HG03469 (cell line): ENCODE results near the gene RNF44.
"Not testable (repeated sequence)": the region's sequence is repeated elsewhere in the genome, so short reads cannot be mapped to it uniquely, and the experiment has no call there.

Source experiments
- ATAC-seq: cut with Tn5 transposase; IDR thresholded peaks from one replicate; pipeline ENCODE4 v1.9.1; 2021; ENCODE audit warnings: mild to moderate bottlenecking, moderate library complexity, moderate number of reproducible peaks; ENCODE audit not compliant: unreplicated experiment

The RNF44 gene

DNA sequence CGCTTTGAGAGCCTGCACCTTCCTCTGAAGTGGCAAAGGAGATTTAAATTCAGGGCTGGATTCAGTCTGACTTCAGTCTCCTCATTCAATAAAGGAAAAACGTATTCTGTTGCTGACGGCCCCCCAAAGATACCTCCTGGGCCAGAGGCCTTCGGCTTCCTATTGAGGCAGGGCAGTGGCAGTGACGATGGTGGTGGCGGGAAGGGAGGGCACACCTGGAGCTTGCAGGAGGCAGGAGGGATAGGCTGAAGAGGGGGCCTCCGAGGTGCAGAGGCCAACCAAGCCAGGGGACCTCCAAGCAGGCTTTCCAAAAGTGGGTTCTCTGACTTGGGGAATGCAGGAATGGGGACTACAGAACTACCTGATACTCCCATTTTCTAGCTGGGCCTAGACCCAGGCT, 15.9 kb downstream of the RNF44 start:
- no peak for ATAC-seq

DNA sequence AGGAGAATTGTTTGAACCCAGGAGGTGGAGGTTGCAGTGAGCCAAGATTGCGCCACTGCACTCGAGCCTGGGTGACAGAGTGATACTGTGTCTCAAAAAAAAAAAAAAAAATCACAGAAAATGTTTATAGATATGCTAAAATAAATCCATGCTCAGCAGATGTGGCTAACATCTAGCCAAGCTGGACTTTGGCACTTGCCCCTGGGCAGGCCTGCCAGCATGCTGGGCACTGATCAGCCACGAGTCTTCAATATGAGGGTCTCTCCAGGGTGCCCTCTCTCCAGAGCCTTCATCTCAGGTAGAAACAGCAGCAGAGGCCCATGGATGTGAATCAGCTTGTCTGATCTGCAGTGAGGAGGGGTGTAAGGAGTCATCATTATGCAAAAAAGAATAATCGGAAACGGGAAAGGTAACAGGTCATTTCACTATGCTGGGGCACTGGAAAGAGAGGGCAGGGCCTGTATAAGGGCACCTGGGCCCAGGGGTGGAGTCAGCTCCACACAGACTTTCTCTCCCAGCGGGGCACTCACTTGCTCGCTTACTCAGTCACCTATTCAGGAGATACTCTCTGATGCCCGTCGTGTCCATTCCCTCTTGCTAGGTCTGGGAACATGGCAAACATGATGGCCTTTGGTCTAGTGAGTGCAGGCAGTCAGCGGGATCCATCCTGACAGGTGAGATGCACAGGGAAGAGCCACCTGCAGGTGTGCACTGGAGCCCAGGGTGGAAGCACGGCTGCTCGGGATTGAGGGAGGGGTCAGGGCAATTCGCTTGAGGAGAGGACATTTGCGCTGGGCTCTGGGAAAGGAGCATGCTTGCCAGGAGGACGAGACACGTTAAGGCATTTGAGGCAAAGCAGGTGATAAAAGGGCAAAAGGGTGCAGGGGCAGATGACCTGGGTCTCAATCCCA, 17.1 kb downstream of the RNF44 start:
- ATAC-seq = no peak

DNA sequence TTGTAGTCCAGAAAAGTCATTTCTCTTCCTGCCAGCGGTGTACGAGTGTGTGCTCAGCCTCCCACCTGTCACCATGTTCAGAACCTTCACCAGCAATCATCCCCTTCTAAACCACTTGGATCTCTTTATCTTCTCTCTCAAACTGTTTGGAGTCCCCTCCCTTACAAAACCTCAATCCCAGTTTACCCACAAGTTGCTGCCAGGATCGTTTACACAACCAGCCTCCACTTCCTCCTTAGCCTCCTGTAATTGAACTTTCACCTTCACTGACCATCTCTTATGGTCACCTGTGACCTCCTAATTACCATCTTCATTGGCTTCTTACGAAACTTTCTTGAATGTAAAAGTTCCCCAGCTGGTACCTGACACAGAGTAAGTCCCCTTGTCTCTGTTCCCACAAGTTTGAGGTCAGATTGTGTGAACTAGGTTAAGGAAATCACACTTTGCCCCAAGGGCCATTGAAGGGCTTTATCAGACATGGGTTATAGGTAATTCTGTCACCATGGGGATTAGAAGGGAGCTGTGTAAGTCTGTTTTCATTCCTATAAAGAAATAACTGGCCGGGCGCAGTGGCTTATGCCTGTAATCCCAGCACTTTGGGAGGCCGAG, 20.0 kb downstream of the RNF44 start:
- no peak for ATAC-seq

DNA sequence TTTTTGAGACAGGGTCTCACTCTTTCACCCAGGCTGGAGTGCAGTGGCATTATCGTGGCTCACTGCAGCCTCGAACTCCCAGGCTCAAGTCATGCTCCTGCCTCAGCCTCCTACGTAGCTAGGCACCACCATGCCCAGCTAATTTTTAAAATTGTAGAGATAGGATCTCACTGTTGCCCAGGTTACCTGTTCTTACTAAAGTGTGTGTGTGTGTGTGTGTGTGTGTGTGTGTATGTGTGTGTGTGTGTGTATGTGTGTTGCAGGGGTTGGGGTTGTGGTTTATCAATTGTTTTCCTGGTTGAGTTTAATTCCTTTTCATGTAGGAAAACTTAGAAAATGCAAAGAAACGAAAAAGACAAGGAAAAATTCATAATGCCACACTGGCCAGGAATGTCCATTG, 21.8 kb downstream of the RNF44 start:
- ATAC-seq = no peak

DNA sequence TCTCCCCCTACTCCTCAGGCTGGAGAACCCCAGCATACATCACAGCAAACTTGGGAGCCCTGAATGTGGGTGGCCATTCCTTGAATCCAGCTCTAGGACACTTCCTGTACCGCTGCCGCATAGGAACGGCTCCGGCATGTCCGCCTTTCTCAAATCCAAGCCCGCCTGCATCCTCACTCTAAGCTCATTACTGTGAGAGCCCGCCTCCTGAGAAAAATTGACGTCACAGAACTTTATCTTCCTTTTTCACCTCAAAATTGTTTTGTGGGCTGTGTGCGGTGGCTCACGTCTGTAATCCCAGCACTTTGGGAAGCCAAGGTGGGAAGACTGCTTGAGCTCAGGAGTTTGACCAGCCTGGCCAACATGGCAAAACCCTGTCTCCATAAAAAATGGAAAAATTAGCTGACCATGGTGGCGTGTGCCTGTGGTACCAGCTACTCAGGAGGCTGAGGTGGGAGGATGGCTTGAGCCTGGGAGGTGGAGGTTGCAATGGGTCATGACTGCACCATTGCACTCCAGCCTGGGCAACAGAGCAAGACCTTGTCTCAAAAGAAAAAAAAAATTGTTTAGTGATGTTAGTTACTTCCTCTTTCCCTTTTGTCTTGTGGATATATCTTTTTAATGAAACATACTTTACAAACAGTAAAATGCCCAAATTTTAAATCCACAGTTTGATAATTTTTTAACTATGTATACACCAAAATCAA, 22.8 kb downstream of the RNF44 start:
- no peak for ATAC-seq

DNA sequence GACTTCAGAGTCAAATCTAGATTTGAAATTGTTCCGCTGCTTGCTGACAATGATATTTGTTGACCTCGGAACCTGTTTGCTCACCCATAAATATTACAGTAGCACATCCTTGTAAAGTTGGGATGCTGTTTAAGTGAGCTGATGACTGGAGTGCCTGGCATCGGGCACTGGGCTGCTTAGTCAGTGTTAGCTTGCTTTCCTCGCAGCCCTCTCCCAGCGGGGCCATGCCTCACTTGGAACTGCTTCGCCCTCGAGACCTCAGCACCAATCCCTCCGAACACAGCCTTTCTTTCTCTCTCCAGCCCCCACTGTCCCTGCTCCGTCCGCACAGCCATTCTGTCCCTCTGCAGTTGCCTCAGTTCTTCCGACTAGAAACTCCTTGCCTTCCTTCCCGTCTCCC, 23.4 kb downstream of the RNF44 start:
- no peak for ATAC-seq

DNA sequence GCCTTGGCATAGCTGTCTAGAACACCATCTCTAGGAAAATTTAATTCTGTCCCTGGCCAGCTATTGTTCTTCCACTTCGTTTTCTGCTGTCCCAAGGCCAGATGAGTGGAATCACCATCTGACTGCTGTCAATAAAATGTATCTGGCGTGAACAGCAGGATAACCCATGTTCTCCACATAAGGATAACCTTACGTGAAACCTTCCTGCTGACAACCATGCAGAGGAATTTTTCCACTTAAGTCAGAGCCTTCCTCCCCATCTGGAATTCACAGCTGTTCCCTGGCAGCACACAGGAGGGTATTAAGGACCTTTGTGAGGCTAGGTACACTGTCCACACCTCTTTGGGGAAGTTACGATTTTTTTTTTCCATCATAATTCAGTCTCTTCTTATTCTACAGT, 28.6 kb downstream of the RNF44 start:
- ATAC-seq = no peak

DNA sequence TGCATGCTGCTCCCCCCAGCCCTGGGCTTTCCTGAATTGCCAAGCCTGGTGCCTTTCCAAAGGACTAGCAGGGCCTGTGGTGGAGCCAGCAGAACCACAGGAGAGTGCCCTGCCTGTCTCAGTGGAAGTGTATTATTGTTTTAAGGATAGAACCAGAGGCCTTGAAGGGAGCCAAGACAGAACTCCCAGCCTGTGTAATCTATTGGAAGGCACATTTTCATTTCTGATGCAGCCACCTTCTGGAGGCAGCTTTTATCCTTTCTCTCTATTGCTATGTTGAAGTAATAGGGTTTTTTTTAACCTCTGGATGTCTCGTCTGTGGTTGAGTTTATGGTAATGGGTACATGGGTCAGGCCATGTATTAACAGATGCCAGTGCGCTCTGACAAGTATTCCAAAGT, 29.3 kb downstream of the RNF44 start:
- no peak for ATAC-seq

DNA sequence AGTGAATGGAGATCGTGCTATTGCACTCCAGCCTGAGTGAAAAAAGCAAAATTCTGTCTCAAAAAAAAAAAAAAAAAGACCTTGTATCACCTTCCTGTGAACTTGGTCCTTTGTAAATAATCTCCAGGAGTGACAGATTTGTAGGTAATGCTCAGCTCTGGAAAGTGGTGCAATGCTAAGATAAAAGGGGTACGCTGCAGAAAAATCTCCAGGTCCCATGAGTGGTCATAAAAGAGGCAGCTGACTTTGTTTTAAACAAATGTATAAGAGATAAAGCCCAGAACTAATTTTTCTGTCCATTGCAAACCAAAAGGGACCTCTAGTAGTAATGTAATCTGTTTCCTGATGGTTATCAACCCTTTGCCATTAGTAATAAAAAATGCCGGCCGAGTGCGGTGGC, 33.7 kb downstream of the RNF44 start:
- no peak for ATAC-seq

DNA sequence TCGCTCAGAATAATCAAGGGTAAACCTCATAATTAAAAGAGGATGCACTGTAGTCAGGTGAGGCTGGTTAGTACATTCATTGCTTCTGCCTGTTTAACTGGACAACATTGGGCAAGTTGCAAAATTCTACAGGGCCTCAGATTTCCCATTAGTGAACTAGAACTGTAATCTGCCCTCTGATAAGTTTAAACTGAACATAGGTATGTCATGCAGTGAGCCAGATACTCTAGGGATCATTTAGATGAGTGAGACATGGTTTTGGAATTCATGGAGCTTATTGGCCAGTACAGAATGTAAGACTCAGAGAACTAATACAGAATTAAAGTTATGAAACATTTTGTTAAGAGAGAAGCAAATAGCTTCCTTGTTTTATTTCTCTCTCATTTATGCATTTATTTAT, 35.9 kb downstream of the RNF44 start:
- ATAC-seq = no peak

DNA sequence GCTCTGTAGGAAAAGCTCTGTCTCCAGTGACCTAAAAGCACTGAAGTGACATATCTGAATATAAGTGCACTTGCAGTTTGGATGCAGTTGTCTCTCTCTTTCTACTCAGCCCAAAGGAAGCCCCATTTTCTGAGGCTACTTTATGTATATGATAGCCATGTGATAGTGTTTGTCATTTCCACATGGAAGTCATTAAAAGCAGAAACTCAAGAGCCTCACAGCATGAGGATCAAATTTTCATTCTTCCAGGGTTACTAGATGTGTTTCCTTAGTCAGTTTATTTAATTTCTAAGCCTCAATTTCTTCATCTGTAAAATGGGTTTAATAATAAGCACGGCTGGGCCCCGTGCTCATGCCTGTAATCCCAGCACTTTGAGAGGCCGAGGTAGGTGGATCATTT, 36.7 kb downstream of the RNF44 start:
- no peak for ATAC-seq

DNA sequence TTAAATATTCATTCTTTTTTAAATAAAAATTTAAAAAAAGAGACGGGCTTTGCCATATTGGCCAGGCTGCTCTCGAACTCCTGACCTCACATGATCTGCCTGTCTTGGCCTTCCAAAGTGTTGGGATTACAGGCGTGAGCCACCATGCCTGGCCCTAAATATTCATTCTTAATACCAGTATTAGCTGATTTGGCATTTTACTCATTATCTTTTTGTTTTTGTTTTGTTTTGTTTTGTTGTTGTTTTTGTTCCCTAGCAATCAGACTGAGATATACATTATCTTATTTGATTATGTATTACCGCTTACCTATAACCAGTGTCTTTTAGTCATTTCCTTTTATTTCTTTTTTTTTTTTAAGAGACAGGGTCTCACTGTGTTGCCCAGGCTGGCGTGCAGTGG, 37.9 kb downstream of the RNF44 start:
- ATAC-seq = no peak

DNA sequence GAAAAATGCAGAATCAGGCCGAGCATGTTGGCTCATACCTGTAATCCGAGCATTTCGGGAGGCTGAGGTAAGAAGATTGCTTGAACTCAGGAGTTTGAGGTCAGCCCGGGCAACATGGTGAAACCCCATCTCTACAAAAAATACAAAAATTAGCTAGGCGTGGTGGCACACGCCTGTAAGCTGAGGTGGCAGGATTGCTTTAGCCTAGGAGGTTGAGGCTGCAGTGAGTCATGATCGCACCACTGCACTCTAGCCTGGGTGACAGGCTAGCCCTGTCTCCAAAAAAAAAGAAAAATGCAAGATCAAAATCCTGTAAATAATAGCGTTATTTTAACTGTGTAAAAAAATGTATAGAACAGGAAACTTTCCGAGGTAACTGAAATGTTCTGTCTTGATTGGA, 39.4 kb downstream of the RNF44 start:
- ATAC-seq = no peak

DNA sequence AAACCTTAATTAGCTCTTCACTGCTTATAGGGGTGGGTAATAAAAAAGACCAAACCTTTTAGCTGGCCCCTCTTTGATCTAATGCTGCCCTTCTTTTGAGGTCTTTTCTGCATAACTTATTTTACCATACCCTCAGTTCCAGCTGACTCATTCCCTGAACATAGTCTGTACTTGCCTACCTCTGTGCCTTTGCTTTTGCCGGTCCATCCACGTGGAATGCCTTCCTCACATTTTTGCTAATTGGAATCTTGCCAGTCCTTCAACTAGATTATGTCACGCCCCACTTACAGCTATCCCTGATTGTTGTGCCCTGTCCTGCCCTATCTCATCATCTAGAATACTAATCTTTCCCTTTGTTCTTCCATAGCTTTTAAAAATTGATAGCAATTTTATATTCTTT, 44.8 kb downstream of the RNF44 start:
- no peak for ATAC-seq

DNA sequence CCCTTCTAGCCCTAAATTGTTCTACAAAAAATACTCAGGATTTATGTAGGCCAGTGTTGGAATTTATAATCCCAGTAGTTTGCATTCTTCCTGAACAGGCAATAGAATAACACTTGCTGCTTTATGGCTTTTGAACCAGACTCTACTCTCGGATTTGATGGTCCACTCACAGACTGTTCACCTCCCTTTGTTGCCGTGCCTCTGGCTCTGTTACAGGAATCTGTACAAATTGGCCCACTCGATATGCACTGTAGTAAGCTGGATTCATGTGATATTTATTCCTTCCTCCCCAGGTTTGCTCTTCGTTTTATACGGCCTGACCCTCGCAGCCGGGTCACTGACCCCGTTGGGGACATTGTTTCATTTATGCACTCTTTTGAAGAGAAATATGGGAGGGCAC, 45.3 kb downstream of the RNF44 start:
- ATAC-seq = no peak

DNA sequence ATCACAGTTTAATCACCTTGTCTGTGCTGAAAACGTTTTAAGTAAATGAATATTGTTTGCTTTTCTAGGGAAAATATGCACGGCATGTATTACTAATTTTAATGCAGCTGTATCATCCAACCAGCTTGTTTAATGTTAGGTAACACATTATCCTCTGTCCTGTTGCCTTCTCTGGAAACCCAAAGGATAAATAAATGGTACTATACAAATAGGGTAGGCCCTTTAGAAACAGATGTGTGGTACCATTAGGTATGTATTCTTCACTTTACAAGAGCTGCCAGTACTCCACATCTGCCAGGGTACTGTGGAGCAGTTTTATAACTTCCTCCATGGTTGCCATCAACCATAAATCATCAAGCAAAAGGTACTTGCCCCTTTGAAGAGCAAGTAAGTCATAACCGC, 46.1 kb downstream of the RNF44 start:
- no peak for ATAC-seq

DNA sequence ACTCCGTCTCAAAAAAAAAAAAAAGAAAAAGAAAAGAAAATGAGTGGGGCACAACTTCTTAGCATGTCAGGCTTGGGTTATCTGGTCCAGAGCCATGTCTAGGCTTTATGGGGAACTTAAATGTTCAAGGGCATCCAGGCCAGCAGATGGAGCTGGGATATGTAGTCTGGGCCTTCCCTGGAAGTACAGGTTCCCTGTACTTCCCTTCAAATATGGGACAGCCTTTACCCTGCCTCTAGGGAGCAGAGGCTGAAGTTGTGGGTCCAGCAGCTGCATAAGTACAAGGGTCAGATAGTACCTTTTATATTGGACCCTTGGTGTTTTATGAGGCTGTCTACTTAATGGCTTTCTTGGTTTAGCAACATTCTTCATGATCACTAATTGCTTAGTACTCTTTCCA, 46.9 kb downstream of the RNF44 start:
- ATAC-seq = no peak

DNA sequence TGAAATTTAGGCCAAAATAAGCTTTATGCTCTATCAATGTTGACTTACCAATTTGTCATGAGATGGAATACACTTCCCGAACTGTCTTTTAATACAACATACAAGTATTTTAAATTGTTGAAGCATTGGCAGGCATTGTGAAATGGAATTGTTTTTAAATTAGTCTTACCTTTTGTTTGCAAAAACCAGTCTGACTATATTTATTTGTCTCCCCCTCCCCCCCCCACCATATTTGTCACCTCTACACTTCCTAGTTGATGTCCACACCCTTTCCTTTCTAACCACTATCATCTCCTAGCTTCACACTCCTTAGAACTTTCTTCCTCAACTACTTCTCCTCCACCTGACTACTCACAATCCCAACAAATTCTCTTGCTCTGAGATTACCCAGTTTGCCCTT, 48.1 kb downstream of the RNF44 start:
- ATAC-seq = no peak

DNA sequence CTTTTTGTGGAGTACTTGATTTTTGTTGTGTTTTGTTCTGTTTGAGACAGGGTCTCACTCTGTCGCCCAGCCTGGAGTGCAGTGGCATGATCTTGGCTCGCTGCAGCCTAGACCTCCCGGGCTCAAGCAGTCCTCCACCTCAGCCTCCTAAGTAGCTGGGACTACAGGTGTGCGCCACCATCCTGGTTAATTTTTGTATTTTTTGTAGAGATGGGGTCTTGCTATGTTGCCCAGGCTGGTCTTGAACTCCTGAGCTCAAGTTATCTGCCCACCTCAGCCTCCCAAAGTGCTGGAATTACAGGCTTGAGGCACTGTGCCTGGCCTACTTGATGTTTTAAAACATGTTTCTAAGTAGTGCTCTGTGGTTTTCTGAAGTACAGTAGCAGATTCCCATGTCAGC, 50.0 kb downstream of the RNF44 start:
- not testable (repeated sequence) for ATAC-seq

DNA sequence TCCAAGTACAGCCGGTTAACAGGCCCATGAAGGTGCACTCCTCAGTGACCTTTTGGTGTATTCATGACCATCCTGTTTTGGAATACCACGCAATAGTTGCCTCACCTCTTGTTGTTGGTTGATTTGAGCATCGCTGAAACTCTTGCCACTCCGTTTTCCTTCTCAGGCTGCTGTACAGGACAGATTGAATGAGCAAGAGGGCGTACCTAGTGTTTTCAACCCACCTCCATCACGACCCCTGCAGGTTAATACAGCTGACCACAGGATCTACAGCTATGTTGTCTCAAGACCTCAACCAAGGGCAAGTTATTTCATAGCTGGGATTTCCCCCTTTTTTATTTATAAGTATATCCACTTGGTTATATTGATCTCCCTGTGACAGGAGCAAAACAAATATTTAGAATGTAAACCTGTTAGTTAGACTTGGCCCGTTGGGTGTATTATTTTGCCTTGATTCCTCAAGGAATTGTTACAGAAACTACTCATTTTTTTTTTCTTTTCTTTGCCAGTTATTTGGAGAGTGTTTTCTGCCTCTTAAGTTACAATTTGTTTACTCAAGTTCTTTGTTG, 50.9 kb downstream of the RNF44 start:
- ATAC-seq = no peak

DNA sequence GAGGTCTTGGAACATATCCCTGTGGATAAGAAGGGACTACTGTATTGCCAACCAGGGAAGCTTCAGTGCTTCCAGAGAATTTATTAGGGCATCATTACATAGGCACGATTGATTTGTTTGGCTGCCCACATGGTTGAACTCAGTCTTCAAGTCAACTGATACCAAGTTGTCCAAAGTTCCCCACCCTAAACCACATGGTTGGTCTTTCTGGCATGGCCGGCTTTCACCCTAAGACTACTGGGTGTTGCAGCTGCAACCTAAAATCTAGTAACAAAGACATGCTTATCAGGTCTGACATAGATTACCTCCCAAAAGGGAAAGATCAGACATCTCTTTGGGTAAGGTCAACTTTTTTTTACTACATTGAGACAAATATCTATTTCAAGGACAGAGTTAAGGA, 52.0 kb downstream of the RNF44 start:
- ATAC-seq = no peak

DNA sequence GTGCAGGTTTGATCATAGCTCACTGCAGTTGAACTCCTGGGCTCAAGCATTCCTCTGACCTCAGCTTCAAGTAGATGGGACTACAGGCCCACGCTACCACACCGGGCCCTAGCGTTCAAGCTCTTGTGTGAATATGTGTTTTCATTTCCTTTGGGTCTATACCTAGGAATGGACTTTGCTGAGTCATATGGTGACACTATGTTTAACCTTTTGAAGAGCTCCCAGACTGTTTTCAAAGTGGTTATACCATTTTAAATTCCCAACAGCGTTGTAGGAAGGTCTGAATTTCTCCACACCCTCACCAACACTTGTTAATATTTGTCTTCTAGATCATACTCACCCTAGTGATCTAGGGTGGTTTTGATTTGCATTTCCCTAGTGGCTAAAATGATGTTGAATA, 55.5 kb downstream of the RNF44 start:
- no peak for ATAC-seq
